HG03469 (cell line): ENCODE measurements around the gene SLC26A11.

Source experiments
- ATAC-seq: cut with Tn5 transposase; IDR thresholded peaks from one replicate; pipeline ENCODE4 v1.9.1; 2021; ENCODE audit warnings: mild to moderate bottlenecking, moderate library complexity, moderate number of reproducible peaks; ENCODE audit not compliant: unreplicated experiment

SLC26A11 gene

DNA sequence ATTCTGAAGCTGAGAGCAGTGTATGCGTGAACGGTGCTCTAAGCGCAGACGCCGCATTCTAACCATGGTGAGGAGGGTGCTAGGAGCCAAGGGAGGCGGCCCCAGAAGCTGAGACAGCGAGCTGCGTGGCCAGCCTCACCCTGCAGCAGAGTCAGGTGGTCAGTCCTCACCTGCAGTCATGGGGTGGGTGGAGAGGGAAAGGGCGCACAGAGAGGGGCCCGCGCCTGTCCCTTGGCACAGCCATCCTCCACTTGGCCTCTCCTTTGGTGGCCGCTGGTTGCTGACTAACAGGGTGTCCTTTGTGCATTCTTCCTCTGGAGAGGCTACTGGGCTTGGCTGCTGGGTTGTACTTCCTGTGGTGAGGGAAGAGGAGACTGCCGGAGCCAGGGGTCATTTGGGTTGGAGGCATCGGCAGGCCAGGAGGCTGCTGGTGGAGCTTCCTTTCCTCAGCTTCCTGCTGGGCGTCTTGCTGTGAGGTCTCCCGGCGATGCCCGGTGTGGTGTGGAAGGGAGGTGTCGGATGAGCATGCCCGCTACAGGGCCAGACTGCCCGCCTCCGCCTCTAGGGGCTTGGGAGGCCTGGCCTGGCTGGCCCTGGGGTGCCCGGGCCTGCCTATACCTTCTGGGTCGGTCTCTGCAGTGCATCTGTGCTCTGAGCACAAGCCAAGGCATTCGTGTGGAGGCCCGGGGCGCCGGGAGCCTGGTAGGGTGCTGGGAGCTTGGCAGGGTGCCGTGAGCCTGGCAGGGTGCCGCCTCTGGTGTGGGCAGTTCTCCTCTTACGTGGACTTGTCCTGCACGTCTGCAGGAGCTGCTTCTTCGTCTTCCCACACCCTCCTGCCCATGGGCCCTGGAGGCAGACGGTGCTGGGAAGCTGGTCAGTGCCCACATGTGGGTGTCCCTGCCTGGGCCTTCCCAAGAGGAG lies 57.8 kb downstream of the SLC26A11 start:
- no peak for ATAC-seq

DNA sequence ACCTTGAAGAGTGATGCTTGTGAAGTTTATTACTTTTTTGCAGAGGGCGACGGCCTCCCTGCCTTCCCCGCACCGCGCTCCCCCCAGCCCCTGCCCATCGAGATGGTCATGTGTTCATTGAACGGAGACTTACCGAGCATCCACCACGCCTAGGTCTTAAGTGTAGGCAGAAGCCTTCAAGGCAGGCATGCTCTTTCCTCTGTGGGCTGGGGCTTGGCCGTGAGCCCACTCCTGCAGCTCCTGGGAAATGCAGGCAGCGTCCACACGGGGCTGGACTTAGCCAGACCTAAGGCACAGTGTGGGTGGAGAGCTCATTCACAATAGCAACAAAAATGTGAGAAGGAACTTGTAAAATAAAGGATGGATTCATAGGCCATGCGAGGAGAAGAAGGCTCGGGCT lies 59.7 kb downstream of the SLC26A11 start:
- ATAC-seq: no peak

DNA sequence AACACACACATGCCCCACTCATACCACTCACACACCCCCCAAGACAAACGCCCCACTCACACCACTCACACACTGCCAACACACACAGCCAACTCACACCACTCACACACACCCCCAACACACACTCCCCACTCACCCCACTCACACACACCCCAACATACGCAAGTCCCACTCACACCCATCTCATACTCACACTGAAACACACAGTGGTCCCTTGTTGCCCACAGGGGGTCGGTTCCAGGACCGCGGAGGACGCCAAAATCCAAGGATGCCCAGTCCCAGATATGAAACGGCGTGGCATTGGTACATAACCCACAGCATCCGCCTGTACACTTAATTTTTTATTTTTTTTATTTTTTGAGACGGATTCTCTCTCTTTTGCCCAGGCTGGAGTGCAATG lies 61.3 kb downstream of the SLC26A11 start:
- ATAC-seq: no peak

DNA sequence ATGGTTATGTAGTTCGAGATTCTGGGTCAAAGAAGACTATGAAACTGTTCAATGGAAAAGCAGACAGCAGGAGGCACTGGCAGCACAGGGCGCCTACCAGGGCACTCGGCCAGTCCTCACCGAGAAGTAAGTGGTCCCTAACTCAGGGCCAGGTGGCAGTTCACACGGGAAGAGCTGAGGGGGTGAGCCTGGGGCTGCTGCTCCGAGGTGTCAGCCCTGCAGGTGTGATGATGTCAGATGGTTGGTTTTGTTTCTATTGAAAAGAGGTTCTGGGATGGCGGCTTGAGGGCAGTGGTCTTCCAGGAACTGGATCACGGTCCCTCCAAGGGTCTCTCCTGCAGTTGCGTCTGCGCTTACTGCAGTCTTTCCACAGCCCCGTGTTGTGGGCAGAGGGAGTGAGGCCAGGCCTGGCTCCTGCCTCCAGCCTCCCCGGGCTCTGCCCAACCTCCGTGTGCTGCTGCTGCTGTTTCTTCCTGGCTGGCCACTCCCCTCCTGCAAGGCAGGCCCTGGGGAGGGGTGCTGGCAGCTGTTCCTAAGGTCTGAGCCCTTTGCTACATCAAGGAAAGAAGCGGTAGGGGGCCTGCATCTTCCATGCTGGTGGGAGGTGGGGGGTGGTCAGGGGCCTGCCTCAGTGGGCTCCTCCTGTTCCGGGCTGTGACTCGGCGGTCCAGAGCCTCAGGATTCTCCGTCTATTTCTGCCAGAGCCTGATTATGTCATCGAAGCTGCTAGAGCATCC lies 63.1 kb downstream of the SLC26A11 start:
- ATAC-seq: no peak

DNA sequence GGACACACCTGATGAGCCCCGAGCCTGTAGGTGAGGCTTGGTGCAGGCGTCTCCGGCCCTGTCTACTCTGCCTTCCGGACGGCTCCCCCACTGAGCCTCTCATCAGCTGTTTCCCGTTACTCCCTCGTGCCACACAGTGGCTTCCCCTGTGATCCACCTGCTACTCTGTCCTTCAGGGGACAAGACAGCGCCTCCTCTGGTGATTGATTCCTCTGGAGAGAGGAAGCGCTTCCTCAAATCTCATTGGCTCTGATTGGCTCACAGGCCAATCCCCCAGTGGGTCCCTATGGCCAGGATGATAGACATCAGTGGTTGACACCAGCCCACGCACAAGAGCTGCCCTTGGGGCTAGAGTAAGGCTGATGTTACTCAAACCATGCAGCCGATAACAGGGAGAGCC lies 64.4 kb downstream of the SLC26A11 start:
- no peak for ATAC-seq

DNA sequence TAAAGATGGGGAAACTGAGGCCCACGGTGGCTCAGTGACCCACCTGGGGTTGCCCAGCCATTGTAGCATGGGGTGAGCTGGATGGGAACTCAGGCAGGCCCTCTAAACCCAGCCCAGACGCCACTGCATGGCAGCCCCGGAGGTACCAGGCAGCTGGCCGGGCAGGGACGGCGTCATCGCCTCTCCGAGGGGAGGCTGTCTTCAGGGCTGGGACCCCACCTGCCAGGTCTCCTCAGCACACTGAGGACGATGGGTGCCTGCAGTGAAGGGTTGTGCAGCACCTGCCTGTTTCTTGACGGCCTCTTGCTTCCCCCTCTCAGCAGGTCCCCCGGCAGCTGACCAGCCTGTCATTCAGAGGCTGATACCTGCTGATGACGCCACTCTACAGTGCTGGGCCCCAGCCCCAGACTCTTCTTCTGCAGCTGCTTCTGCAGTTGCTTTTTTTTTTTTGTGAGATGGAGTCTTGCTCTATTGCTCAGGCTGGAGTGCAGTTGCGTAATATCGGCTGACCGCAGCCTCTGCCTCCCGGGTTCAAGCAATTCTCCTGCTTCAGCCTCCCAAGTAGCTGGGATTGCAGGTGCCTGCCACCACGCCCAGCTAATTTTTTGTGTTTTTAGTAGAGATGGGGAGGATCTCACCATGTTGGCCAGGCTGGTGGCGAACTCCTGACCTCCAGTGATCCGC lies 65.2 kb downstream of the SLC26A11 start:
- ATAC-seq: no peak

DNA sequence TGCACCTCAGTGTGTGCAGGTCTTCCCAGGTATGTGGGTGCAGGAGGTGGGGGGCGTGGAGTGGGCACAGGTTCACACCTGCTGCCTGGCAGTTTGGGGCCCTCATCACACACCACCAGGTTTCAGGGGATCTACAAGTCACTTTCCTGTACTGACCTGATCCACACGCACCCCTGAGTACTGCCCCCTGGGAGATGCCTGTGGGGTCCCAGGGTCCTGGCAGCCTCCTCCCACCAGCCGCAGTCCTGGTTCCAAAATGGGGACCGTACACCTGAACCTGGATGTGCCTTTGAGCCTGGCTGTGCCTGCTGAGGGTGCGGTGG lies 66.4 kb downstream of the SLC26A11 start:
- no peak for ATAC-seq

DNA sequence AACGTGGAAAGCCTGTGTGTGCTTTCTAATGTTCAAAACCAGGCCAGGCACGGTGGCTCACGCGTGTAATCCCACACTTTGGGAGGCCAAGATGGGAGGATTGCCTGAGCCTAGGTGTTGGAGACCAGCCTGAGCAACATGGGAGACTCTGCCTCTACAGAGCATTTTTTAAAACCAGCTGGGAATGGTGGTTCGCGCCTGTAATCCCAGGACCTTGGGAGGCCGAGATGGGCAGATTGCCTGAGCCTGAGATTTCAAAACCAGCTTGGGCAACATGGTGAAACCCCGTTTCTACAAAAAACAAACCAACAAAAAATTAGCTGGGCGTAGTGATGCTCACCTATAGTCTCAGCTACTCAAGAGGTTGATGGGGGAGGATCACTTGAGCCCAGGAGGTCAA lies 66.8 kb downstream of the SLC26A11 start:
- no peak for ATAC-seq

DNA sequence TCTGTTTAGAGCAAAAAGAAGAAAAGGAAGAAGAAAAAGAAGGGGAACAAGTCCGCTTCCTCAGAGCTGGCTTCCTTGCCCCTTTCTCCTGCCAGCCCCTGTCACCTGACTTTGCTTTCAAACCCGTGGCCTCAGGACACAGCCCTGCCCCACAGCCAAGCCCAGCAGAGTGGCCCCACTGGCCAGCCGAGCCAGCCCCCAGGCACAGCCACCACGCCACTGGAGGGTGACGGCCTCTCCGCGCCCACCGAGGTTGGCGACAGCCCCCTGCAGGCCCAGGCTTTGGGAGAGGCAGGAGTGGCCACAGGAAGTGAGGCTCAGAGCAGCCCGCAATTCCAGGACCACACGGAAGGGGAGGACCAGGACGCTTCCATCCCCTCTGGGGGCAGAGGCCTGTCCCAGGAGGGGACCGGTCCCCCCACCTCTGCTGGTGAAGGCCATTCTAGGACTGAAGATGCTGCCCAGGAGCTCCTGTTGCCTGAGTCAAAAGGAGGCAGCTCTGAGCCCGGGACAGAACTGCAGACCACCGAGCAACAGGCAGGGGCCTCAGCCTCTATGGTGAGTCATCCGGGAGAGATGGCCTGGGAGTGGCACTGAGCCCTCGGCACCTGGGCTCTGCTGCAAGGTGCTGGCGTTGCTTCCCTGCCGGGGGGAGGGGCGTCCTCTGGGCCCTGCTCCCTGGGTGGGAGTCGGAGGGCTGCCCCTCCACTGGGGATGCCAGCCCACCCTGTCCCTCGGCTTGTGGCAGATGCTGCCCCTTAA lies 67.8 kb downstream of the SLC26A11 start:
- no peak for ATAC-seq

DNA sequence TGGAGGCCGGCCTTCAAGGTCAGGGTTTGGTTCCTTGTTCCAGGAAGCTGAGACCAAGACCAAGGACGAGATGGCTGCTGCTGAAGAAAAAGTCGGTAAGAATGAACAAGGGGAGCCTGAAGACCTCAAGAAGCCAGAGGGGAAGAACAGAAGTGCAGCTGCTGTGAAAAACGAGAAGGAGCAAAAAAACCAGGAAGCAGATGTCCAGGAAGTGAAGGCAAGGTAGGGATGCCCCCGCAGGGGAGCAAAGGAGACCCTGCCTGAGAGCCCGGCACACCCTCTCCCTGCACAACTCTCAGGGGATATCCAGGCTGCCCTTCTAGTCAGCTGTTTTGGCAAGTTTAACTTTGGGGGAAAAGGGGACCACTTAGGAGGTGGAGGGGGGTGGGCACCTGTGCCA lies 69.4 kb downstream of the SLC26A11 start:
- no peak for ATAC-seq

DNA sequence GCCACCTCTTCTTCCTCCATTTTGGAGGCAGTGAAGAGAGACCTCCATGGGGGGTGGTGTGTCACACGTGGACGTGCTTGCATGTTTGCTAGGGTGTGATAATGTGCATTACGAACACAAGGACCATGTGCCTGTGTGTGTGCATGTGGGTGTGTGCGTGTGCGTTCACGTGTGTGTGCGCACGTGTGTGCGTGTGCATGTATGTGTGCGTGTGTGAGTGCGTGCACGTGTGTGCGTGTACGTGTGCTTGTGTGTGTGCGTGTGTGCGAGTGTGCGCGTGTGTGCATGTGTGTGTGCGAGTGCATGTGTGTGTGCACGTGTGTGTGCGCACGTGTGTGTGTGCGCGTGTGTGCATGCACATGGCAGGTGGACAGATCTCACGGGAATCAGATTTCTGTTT lies 69.9 kb downstream of the SLC26A11 start:
- no peak for ATAC-seq

DNA sequence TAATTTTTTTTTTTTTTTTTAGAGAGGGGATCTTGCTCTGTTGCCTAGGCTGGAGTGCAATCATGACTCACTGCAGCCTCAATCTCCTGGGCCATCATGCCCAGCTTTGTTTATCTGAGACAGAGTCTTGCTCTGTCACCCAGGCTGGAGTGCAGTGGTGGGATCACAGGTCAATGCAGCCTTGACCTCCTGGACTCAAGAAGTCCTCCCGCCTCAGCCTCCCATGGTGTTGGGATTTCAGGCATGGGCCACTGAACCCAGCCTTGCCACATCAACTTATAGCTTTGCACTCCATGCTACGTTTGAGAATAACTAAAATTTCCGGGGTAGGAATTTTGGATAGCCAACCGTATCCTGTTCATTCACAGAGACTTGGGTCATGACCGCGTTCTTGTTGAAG lies 71.0 kb downstream of the SLC26A11 start:
- ATAC-seq: no peak

DNA sequence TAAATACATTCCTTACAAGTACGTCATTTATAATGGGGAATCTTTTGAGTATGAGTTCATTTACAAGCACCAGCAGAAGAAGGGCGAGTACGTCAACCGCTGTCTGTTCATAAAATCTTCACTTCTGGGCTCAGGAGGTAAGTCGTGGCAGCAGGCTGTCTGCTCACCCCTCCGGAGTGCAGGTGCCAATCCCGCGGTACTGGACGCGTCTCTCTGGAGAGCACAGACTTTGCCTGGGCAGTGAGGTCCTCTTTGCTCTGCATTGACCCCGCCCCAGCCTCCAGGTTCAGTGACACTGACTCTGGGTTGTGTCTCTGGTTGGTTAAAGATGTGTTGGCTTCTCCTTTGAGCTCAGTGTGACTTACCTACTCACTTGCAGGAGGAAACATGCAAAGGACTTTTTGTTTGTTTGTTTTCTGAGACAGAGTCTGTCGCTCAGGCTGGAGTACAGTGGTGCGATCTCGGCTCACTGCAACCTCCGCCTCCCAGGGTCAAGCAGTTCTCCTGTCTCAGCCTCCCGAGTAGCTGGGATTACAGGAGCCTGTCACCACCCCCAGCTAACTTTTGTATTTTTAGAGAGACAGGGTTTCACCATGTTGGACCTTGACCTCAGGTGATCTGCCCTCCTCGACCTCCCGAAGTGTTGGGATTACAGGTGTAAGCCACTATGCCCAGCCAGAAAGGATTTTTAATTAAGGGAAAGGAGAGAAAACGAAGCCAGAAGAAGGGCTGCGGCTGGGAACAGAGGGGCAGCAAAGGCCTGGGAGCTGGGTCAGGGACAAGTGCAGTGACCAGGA lies 71.7 kb downstream of the SLC26A11 start:
- no peak for ATAC-seq

DNA sequence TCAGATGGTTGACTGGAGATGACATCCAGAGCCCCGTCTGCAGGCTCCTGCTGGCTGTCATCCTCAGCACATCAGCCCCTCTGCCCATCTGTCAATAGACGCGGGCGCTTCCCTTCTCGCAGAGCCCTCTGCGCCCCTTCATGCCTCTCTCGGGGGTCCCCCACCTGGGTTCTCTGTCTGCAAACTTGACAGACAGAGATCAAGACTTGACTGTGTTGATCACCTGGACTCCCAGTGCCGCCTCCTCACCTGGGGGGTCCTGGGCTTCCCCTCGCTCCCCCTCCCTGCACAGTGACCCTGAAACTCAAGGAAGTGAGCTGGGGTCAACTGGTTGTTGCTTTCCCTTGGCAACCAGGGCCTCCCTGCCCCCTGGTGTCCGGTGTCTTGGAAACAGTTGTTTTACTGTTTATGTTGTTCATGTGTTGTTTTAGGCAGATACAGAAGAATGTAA lies 72.3 kb downstream of the SLC26A11 start:
- no peak for ATAC-seq

DNA sequence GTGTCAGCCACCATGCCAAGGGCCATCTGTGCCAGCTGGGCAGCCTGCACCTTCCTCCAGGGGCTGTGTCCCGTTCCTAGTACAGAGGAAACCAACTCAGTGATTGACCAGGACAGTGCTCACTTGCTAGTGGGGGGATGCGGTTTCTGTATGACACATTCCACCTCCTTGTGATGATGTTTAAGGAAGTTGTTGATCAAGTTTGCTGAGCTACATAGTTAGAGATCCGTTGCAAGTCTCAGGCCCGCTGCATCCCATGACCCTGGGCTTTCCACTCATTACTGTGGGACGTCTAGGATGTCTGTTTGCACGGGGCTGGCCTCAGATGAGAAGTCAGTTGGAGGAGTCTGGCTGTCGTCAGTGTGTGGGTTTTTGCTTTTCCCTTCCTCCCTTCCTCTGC lies 74.0 kb downstream of the SLC26A11 start:
- ATAC-seq: no peak

DNA sequence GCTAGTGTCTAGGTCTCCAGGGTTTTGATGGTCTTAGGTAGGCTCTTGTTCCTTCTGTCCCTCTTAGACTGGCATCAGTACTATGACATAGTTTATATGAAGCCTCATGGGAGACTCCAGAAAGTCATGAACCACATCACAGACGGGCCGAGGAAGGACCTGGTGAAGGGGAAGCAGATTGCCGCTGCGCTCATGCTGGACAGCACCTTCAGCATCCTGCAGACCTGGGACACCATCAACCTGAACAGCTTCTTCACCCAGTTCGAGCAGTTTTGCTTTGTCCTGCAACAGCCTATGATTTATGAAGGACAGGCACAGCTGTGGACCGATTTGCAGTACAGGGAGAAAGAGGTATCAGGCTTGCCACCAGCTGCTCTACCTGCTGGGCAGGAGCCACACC lies 74.4 kb downstream of the SLC26A11 start:
- no peak for ATAC-seq

DNA sequence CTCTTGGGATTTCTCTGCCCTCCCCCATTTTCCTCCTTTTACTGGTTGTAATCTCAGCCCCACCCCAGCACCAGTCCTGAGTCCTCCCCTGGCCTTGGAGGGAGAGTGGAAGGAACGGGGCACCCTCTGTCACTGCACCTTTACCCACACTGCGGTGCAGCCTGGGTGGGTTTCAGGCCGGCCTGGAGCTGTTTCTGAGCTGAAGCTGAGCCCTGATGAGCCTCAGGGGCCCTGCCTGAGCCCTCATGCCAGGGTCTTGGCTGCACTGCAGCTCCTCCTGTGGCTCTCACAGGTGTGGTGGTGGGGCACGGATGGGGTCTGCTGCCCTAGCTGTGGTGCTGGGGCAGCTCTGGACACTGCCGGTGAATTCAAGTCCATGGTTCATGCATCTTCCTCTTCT lies 74.9 kb downstream of the SLC26A11 start:
- ATAC-seq: no peak

DNA sequence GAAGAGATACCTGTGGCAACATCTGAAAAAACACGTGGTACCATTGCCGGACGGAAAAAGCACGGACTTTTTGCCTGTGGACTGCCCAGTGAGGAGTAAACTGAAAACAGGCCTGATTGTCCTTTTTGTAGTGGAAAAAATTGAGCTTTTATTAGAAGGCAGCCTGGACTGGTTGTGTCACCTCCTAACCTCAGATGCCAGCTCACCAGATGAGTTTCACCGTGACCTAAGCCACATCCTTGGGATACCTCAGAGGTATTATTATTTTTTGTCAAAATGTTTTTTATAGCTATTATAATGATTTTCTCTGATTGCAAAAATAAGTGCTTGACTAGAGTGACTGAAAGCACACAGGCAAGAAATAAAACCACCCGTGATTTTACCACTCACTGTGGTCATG lies 75.3 kb downstream of the SLC26A11 start:
- no peak for ATAC-seq

DNA sequence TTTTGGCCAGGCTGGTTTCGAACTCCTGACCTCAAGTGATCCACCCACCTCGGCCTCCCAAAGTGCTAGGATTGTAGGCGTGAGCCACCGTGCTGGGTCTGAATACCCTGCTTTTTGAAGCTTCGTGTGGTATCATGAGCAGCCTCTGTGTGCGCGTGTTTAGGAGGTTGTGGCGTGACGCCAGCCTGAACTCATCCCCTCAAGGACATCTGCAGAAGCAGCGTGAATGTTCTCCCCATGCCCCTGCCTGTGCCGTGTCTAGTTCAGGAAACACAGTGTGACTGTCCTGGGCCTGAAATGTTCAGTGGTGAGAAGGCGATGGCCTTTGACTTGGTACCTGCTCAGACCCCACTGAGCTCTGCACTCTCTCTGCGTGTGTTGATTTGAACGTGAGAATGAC lies 76.0 kb downstream of the SLC26A11 start:
- ATAC-seq: no peak

DNA sequence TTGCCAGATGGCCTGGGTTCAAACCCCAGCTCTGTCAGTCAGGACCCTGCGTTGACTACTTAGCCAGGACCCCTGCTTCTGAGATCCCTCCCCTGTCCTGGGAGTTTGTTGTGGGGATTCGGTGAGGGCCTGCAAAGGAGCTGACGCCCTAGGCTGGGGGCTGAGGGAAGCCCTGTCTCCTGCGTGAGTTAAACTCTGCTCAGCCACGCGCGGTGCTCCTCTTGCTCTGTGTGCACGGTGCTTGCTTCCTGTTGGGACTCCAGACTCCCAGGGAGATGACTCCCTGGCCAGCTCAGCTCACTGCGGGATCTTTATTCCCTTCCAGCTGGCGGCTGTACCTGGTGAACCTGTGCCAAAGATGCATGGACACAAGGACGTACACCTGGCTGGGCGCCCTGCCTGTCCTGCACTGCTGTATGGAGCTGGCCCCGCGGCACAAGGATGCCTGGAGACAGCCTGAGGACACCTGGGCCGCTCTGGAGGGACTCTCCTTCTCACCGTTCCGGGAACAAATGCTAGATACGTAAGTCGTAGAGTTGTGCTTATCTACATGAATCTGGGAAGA lies 77.9 kb downstream of the SLC26A11 start:
- ATAC-seq: no peak
